ENCODE measurements around the gene LRPAP1. TPM values are rescaled to one million over a fixed set of nuclear protein-coding genes. Genes with fewer than 3 reads are reported as not detected.

The LRPAP1 gene
- total and polyA plus RNA-seq, 2 experiments from 2014 or later, result 63.0 to 82.5 TPM

GRCh38 chr4:3514806-3515501 is 17.3 kb downstream of the LRPAP1 start:
- TF ChIP-seq NANOG (IDR thresholded peaks at IDR 0.05; ENCODE audit: borderline replicate concordance), result no peak
- peak; percentile 52 to 75 for TF ChIP-seq CTCF (conservative IDR thresholded peaks at IDR 0.05; ENCODE audit: low read depth in 2 of 2)
- no peak for TF ChIP-seq ZNF114 (CRISPR knock-in tag; IDR thresholded peaks at IDR 0.05)
- TF ChIP-seq REST (IDR thresholded peaks at IDR 0.05; ENCODE audit: unreplicated experiment), result no peak
- peak; percentile 39 for TF ChIP-seq EZH2phosphoT487 (IDR thresholded peaks at IDR 0.05; ENCODE audit: unreplicated experiment)
- TF ChIP-seq ZNF331 (CRISPR knock-in tag; IDR thresholded peaks at IDR 0.05; ENCODE audit: low read depth), result no peak
- Mint-ChIP-seq H3K4me1 (peaks cover 6% of the 10 kb centered on the region; the same call in 2 of the 3 replicates), H3K27ac (peak overlapping the region; percentile 70; the same call in 1 of the 2 replicates), H3K9me3 (0 out of 3 replicates have a peak, but pooled peaks cover 3% of the 10 kb centered on the region), H3K36me3 (ENCODE audit: low read depth) (peaks cover 74% of the 10 kb centered on the region), H3K4me3 (no peak overlapping the region), H3K27me3 (ENCODE audit: insufficient read depth, low read depth, poor library complexity) (peaks cover 4% of the 10 kb centered on the region)
- no peaks in the 10 kb centered on the region for H3K9me2 ChIP-seq (ENCODE audit: insufficient read depth)
- H2AFZ ChIP-seq, result no peak overlapping the region
- H3K79me2 ChIP-seq (replicated peaks; ENCODE audit: insufficient read depth), result no peaks in the 10 kb centered on the region
- H3K4me1 ChIP-seq (ENCODE audit: insufficient read depth), result no peaks in the 10 kb centered on the region
- H3F3A ChIP-seq (replicated peaks; ENCODE audit: low read depth), result 0 out of 2 replicates have a peak, but pooled peaks cover 2% of the 10 kb centered on the region
- no peaks in the 10 kb centered on the region for H3K27me3 ChIP-seq (ENCODE audit: insufficient read depth)
- no peak overlapping the region for H3K4me3 ChIP-seq
- peaks cover 10% of the 10 kb centered on the region; the same call in 1 of the 2 replicates for H3K36me3 ChIP-seq (ENCODE audit: insufficient read depth)
- peaks cover 14% of the 10 kb centered on the region; the same call in 1 of the 2 replicates for H4K20me1 ChIP-seq (replicated peaks; ENCODE audit: insufficient read depth)
- H3K27ac ChIP-seq (ENCODE audit: low read depth), result no peak overlapping the region
- ATAC-seq (peak; percentile 88), DNase-seq (ENCODE audit: low spot score) (peak; percentile 64)
- no peak overlapping the region for H3K4me2 ChIP-seq

GRCh38 chr4:3514221-3514780 is 17.9 kb downstream of the LRPAP1 start:
- peaks cover 6% of the 10 kb centered on the region; the same call in 1 of the 2 replicates for H3K36me3 ChIP-seq (ENCODE audit: insufficient read depth)
- Mint-ChIP-seq H3K9me3 (0 out of 3 replicates have a peak, but pooled peaks cover 3% of the 10 kb centered on the region), H3K27me3 (ENCODE audit: insufficient read depth, low read depth, poor library complexity) (peaks cover 4% of the 10 kb centered on the region), H3K4me3 (no peak overlapping the region), H3K4me1 (peaks cover 6% of the 10 kb centered on the region; the same call in 2 of the 3 replicates), H3K36me3 (ENCODE audit: low read depth) (peaks cover 71% of the 10 kb centered on the region), H3K27ac (no peak overlapping the region)
- no peak overlapping the region for H3K4me2 ChIP-seq
- H3F3A ChIP-seq (replicated peaks; ENCODE audit: low read depth), result 0 out of 2 replicates have a peak, but pooled peaks cover 2% of the 10 kb centered on the region
- no peaks in the 10 kb centered on the region for H3K27me3 ChIP-seq (ENCODE audit: insufficient read depth)
- no peak overlapping the region for H2AFZ ChIP-seq
- no peaks in the 10 kb centered on the region for H3K4me1 ChIP-seq (ENCODE audit: insufficient read depth)
- DNase-seq (ENCODE audit: low spot score) (no peak), ATAC-seq (no peak)
- no peaks in the 10 kb centered on the region for H3K9me2 ChIP-seq (ENCODE audit: insufficient read depth)
- no peak overlapping the region for H3K4me3 ChIP-seq
- H4K20me1 ChIP-seq (replicated peaks; ENCODE audit: insufficient read depth), result peaks cover 10% of the 10 kb centered on the region; the same call in 1 of the 2 replicates
- no peak overlapping the region for H3K27ac ChIP-seq (ENCODE audit: low read depth)
- H3K79me2 ChIP-seq (replicated peaks; ENCODE audit: insufficient read depth), result no peaks in the 10 kb centered on the region
- no peak for TF ChIP-seq EZH2phosphoT487 (IDR thresholded peaks at IDR 0.05; ENCODE audit: unreplicated experiment)
- TF ChIP-seq ZNF114 (CRISPR knock-in tag; IDR thresholded peaks at IDR 0.05), result no peak
- no peak for TF ChIP-seq CREB1 (CRISPR knock-in tag; IDR thresholded peaks at IDR 0.05; ENCODE audit: low read depth)
- no peak for TF ChIP-seq REST (IDR thresholded peaks at IDR 0.05; ENCODE audit: unreplicated experiment)
- TF ChIP-seq EZH2 (IDR thresholded peaks at IDR 0.05; ENCODE audit: low read depth, unreplicated experiment), result no peak
- TF ChIP-seq, protein P1, sequence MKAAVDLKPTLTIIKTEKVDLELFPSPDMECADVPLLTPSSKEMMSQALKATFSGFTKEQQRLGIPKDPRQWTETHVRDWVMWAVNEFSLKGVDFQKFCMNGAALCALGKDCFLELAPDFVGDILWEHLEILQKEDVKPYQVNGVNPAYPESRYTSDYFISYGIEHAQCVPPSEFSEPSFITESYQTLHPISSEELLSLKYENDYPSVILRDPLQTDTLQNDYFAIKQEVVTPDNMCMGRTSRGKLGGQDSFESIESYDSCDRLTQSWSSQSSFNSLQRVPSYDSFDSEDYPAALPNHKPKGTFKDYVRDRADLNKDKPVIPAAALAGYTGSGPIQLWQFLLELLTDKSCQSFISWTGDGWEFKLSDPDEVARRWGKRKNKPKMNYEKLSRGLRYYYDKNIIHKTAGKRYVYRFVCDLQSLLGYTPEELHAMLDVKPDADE (IDR thresholded peaks at IDR 0.05), result no peak
- TF ChIP-seq STAT1 (IDR thresholded peaks at IDR 0.05; ENCODE audit: unreplicated experiment), result no peak
